Smooth muscle cell (in vitro differentiated cells): ENCODE measurements around the gene SHROOM3. TPM values are rescaled to one million over a fixed set of nuclear protein-coding genes. Genes with fewer than 3 reads are reported as not detected.

ENCODE experiments used
- DNase-seq: peaks from one replicate; lab custom pipeline; 2025; ENCODE audit not compliant: unreplicated experiment; lab: John Stamatoyannopoulos, UW
- H2AFZ ChIP-seq: fragments of 200-600 bp; sonication (generic); 2 replicates; pipeline ENCODE4 v1.6.0; 2016; ENCODE audit warnings: antibody characterized with exemption, low read depth, mild to moderate bottlenecking
- H3F3A ChIP-seq: fragments of 200-600 bp; sonication (generic); 2 replicates; pipeline ENCODE4 v1.6.0; 2017; ENCODE audit warnings: antibody characterized with exemption, low read depth
- H3K27ac ChIP-seq: fragments of 200-600 bp; sonication (generic); 2 replicates; pipeline ENCODE4 v1.5.1; 2016; ENCODE audit warnings: low read depth, mild to moderate bottlenecking
- H3K27me3 ChIP-seq: fragments of 200-600 bp; sonication (generic); 2 replicates; pipeline ENCODE4 v1.6.1; 2016; ENCODE audit warnings: low read depth, mild to moderate bottlenecking
- H3K36me3 ChIP-seq: fragments of 200-600 bp; sonication (generic); 2 replicates; pipeline ENCODE4 v1.5.1; 2016; ENCODE audit warnings: low read depth
- H3K4me1 ChIP-seq: fragments of 200-600 bp; sonication (generic); 2 replicates; pipeline ENCODE4 v1.5.1; 2016; ENCODE audit warnings: low read depth
- H3K4me2 ChIP-seq: fragments of 200-600 bp; sonication (generic); 2 replicates; pipeline ENCODE4 v1.6.0; 2016; ENCODE audit warnings: mild to moderate bottlenecking
- H3K4me3 ChIP-seq: fragments of 200-600 bp; sonication (generic); 2 replicates; pipeline ENCODE4 v1.5.1; 2016; ENCODE audit warnings: mild to moderate bottlenecking
- H3K79me2 ChIP-seq: fragments of 200-600 bp; sonication (generic); 2 replicates; pipeline ENCODE4 v1.6.0; 2016; ENCODE audit warnings: low read depth, mild to moderate bottlenecking
- H3K9ac ChIP-seq: fragments of 200-600 bp; sonication (generic); 2 replicates; pipeline ENCODE4 v1.6.0; 2016; ENCODE audit warnings: low read depth
- H3K9me3 ChIP-seq: fragments of 200-600 bp; sonication (generic); replicated peaks from 2 replicates; pipeline ENCODE4 v1.5.1; 2016; ENCODE audit warnings: low read depth
- H4K20me1 ChIP-seq: fragments of 200-600 bp; sonication (generic); 2 replicates; pipeline ENCODE4 v1.6.0; 2016; ENCODE audit warnings: low read depth
- CTCF ChIP-seq: fragments of 200-600 bp; sonication (generic); IDR thresholded peaks from 2 replicates; pipeline ENCODE4 v1.5.1; 2017; ENCODE audit warnings: borderline replicate concordance, mild to moderate bottlenecking, antibody characterized with exemption; ENCODE audit not compliant: insufficient read depth, poor library complexity, severe bottlenecking
- WGBS: methylation state at CpG from one replicate; pipeline ENCODE4 v1.1.7; 2016; ENCODE audit warnings: low lambda C conversion rate; 5-methylcytosine and 5-hydroxymethylcytosine counted together
- polyA plus RNA-seq: library from polyadenylated mRNA; unstranded; fragments of >200 nt; fragmentation: Nextera tagmentation; extraction: Ambion mirVana; gene quantifications from 2 replicates; pipeline ENCODE4 v1.2.1, GENCODE V29; 2016
- total RNA-seq: library from RNA; depleted of rRNA; stranded (reverse); fragments of >200 nt; gene quantifications from 2 replicates; pipeline ENCODE4 v1.2.3, GENCODE V29; 2014

SHROOM3 gene
- total and polyA plus RNA-seq, 2 experiments from 2014 or later, result 10.0 to 31.9 TPM

- Histone ChIP-seq H3K27ac (no peak overlapping the region), H3K4me2 (no peak overlapping the region), H3K4me3 (no peak overlapping the region), H3K36me3 (no peaks in the 10 kb centered on the region), H3K9ac (no peak overlapping the region), H2AFZ (no peak overlapping the region), H3F3A (no peaks in the 10 kb centered on the region), H3K79me2 (no peaks in the 10 kb centered on the region), H3K27me3 (no peaks in the 10 kb centered on the region), H3K9me3 (no peaks in the 10 kb centered on the region), H3K4me1 (peaks cover 4% of the 10 kb centered on the region), H4K20me1 (no peaks in the 10 kb centered on the region)
- no peak for TF ChIP-seq CTCF
- DNase-seq, result no peak
- WGBS, result 55% methylated on average over 3 of the region's 3 CpGs
Measured at GRCh38 chr4:76571274-76571673, 136.2 kb downstream of the SHROOM3 start.

- peaks cover 4% of the 10 kb centered on the region for H3K4me1 ChIP-seq
- TF ChIP-seq CTCF, result no peak
- H3K27ac ChIP-seq, result no peak overlapping the region
- no peaks in the 10 kb centered on the region for H3F3A ChIP-seq
- H3K4me2 ChIP-seq, result no peak overlapping the region
- H3K9me3 ChIP-seq, result no peaks in the 10 kb centered on the region
- H2AFZ ChIP-seq, result no peak overlapping the region
- no peak for DNase-seq
- no peaks in the 10 kb centered on the region for H3K79me2 ChIP-seq
- H4K20me1 ChIP-seq, result no peaks in the 10 kb centered on the region
- H3K36me3 ChIP-seq, result no peaks in the 10 kb centered on the region
- no peaks in the 10 kb centered on the region for H3K27me3 ChIP-seq
- 91% methylated on average over 2 of the region's 2 CpGs for WGBS
- no peak overlapping the region for H3K9ac ChIP-seq
- no peak overlapping the region for H3K4me3 ChIP-seq
Measured at GRCh38 chr4:76572224-76572623, 137.2 kb downstream of the SHROOM3 start.

- H3K4me1 ChIP-seq, result no peaks in the 10 kb centered on the region
- no peak overlapping the region for H2AFZ ChIP-seq
- no peaks in the 10 kb centered on the region for H3K27me3 ChIP-seq
- 97% methylated on average over 4 of the region's 4 CpGs for WGBS
- no peaks in the 10 kb centered on the region for H3K36me3 ChIP-seq
- no peak overlapping the region for H3K4me3 ChIP-seq
- DNase-seq, result no peak
- H3F3A ChIP-seq, result no peaks in the 10 kb centered on the region
- H3K27ac ChIP-seq, result no peak overlapping the region
- H3K9ac ChIP-seq, result no peak overlapping the region
- H3K79me2 ChIP-seq, result no peaks in the 10 kb centered on the region
- no peak for TF ChIP-seq CTCF
- H4K20me1 ChIP-seq, result no peaks in the 10 kb centered on the region
- no peaks in the 10 kb centered on the region for H3K9me3 ChIP-seq
- no peak overlapping the region for H3K4me2 ChIP-seq
Measured at GRCh38 chr4:76576824-76577223, 141.8 kb downstream of the SHROOM3 start.

GRCh38 chr4:76578002-76578560 is 143.1 kb downstream of the SHROOM3 start:
- Histone ChIP-seq H3K79me2 (no peaks in the 10 kb centered on the region), H3K4me2 (no peak overlapping the region), H3K9ac (no peak overlapping the region), H3K27ac (no peak overlapping the region), H4K20me1 (no peaks in the 10 kb centered on the region), H3K36me3 (no peaks in the 10 kb centered on the region), H3K4me3 (no peak overlapping the region), H3F3A (peaks cover 5% of the 10 kb centered on the region), H2AFZ (no peak overlapping the region), H3K9me3 (no peaks in the 10 kb centered on the region), H3K27me3 (no peaks in the 10 kb centered on the region), H3K4me1 (no peaks in the 10 kb centered on the region)
- DNase-seq, result no peak
- 80% methylated on average over 2 of the region's 2 CpGs for WGBS
- no peak for TF ChIP-seq CTCF
